GM19193 (cell line): ENCODE data around the gene PTEN.

ENCODE experiments used
- POLR2A ChIP-seq: IDR thresholded peaks from 4 replicates; pipeline ENCODE4 v1.6.1; 2011; ENCODE audit not compliant: insufficient read depth, insufficient read length; ENCODE audit errors: extremely low read depth

The PTEN gene

DNA sequence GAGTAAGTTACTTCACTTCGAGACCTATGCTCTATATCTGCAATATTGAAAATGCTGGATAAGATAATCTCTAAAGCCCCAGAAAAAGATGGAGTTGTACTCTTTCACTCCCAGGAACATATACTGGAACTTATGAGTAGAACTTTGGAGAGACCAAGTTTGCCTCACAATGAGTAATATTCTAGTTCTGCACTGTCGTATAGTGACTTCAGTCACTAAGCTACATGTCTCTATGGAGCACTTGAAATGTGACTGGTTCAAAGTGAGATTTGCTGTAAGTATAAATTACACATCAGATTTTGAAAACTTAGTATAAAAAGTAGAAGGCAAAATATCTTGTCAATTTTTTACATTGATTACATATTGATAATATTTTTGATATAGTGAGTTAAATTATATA is 116.4 kb downstream of the PTEN start:
- no peak for TF ChIP-seq POLR2A

- no peak for TF ChIP-seq POLR2A
These were observed 120.3 kb downstream of the PTEN start for GRCh38 chr10:87983716-87984115.

- TF ChIP-seq POLR2A, result no peak
These were observed 123.8 kb downstream of the PTEN start for GRCh38 chr10:87987206-87987605.

DNA sequence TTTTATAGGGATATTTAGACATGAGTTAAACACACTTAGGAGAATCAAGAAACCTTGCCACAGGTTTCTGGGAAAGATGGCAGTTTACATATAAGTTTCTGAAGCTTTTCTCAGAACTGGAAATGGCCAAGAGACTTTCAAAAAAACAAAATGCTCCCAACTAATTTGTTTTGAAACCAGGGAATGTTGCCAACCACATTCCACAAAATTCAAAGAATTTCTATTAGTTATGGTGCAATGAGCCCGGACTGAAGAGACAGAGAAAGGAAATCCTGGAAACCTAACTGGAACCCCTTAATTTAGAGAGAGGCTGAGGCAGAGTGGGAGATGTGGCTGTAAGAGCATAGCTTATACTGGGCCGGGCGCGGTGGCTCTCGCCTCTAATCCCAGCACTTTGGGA is 128.5 kb downstream of the PTEN start:
- no peak for TF ChIP-seq POLR2A

GRCh38 chr10:88004451-88004850 is 141.0 kb downstream of the PTEN start:
- no peak for TF ChIP-seq POLR2A

- TF ChIP-seq POLR2A, result no peak
These were observed 142.8 kb downstream of the PTEN start for GRCh38 chr10:88006261-88006660.

GRCh38 chr10:88008866-88009470 is 145.5 kb downstream of the PTEN start:
- no peak for TF ChIP-seq POLR2A

DNA sequence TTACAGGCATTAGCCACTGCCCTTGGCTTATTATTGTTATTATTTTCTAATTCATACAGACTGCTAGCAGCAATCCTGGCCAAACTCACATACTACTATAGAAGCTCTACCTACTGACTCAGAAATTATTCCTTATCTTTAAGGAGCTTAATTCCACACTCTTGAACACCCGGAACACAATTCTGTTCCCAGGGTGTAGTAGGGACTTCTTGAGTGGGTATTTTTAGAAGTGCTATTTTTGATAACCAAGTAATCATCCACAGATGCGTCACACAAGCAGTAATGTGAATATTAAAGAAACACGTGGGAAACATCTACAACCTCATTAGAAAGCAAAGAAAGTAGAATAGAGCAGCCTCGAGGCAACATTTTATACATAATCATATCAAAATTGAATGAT is 149.2 kb downstream of the PTEN start:
- no peak for TF ChIP-seq POLR2A

DNA sequence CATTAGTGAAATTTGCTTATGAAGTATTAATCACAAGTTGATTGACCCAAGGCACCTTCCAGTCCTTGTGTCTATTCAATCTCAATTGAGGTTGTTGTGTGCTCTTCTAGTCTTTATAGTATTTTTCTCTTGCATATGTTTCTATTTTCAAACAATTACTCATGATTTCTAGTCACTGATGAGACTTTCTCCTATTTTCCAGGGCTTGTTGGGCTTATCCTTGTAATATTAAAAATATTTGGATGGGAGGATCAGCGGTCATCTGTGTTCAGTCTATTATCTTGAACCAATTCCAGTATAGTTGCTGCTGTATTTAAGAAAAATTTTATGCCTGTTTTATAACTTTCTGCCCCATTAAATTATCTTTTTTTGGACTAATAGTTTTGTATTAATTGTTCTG is 154.4 kb downstream of the PTEN start:
- no peak for TF ChIP-seq POLR2A

DNA sequence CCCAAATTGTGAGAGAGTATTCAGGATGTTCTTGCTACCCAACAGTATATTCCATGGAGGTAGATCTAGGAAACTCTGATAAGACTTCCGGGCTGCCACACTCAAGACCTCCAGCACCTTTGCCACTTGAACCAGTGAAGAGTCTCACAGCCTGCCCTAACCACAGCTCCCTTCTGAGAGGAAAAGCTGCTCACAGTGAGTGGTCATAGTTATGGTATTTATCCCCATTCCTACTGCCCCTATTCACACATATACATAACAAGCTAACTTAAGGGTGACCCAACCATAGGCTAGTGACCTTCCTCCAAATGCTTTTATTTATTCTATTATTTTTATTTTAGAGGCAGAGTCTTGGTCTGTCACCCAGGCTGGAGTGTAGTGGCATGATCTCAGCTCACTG is 156.3 kb downstream of the PTEN start:
- no peak for TF ChIP-seq POLR2A
